HepG2 (cell line): ENCODE data around the gene OR5K4. TPM values are rescaled to one million over a fixed set of nuclear protein-coding genes. Genes with fewer than 3 reads are reported as not detected.

ENCODE experiments used
- ATAC-seq: fragments of 200-7000 bp; cut with Tn5 transposase; 3 replicates; pipeline ENCODE4 v1.9.1; 2020; ENCODE audit warnings: mild to moderate bottlenecking, moderate library complexity
- BruUV-seq: library from RNA; stranded (reverse); fragments of 400-500 nt; replicated peaks from 2 replicates; lab custom pipeline; 2021; lab: Mats Ljungman, UMichigan
- CTCF ChIA-PET: fragments of 300-600 bp; formaldehyde crosslinking; extraction: SDS; loops from one replicate; lab custom pipeline; 2021; ENCODE audit warnings: low total read pairs, inconsistent platforms, low intra/inter-chr PET ratio; lab: Yijun Ruan, JAX
- POLR2A ChIA-PET: fragments of 350-600 bp; sonication (Branson Sonifier 250); formaldehyde crosslinking; loops from one replicate; lab custom pipeline; 2020; ENCODE audit warnings: antibody characterized with exemption, inconsistent platforms; lab: Yijun Ruan, JAX
- DNase-seq: peaks from one replicate; pipeline ENCODE4 v3.0.0-alpha.2; 2015; ENCODE audit warnings: low spot score
- FAIRE-seq: peaks from 3 replicates; lab custom pipeline; 2011; peaks lifted over from hg19 to GRCh38; lab: Jason Lieb, UNC
- H2AFZ ChIP-seq: one replicate; pipeline ENCODE4 v1.6.1; 2011; ENCODE audit warnings: low read length, inconsistent platforms
- H3K27ac ChIP-seq: fragments of 300-600 bp; 3 replicates; pipeline ENCODE4 v1.8.0; 2011; ENCODE audit warnings: mixed run types, mild to moderate bottlenecking, mixed read lengths, low read length, inconsistent platforms; ENCODE audit not compliant: insufficient read depth; ENCODE audit errors: extremely low read length
- H3K27me3 ChIP-seq, 2 experiments: fragments of 200-600 bp in 1 of 2; 2 replicates in 1 of 2; 3 replicates in 1 of 2; pipeline versions ENCODE4 v1.6.0 to v1.8.0; 2011; ENCODE audit warnings: low read length in 2 of 2, mild to moderate bottlenecking in 2 of 2, moderate library complexity in 2 of 2, inconsistent platforms in 1 of 2; ENCODE audit not compliant: insufficient read depth in 2 of 2, control insufficient read depth in 1 of 2
- H3K36me3 ChIP-seq, 2 experiments: fragments of 200-600 bp in 1 of 2; replicated peaks in 1 of 2; 2 replicates in 1 of 2; 3 replicates in 1 of 2; pipeline versions ENCODE4 v1.5.1 to v1.8.0; 2011; ENCODE audit warnings: low read length in 2 of 2, inconsistent platforms in 1 of 2; ENCODE audit not compliant: insufficient read depth in 2 of 2, control insufficient read depth in 1 of 2
- H3K4me1 ChIP-seq: 2 replicates; pipeline ENCODE4 v1.5.1; 2012; ENCODE audit warnings: low read length, inconsistent platforms; ENCODE audit not compliant: insufficient read depth
- H3K4me2 ChIP-seq: 2 replicates; pipeline ENCODE4 v1.6.0; 2011; ENCODE audit warnings: low read depth, low read length, inconsistent platforms
- H3K4me3 ChIP-seq, 3 experiments: fragments of 200-600 bp in 1 of 3; sonication (generic), shearing (Covaris generic) in 1 of 3; replicated peaks in 1 of 3; 2 replicates each; pipeline ENCODE4 v1.5.1; 2011 to 2016; ENCODE audit warnings: low read length in 3 of 3, inconsistent platforms in 2 of 3, low read depth in 2 of 3, mild to moderate bottlenecking in 2 of 3, control low read depth in 1 of 3, mixed read lengths in 1 of 3; ENCODE audit not compliant: insufficient read depth in 1 of 3
- H3K79me2 ChIP-seq: one replicate; pipeline ENCODE4 v1.6.1; 2011; ENCODE audit warnings: low read length, inconsistent platforms; ENCODE audit not compliant: insufficient read depth
- H3K9ac ChIP-seq: 2 replicates; pipeline ENCODE4 v1.6.0; 2011; ENCODE audit warnings: mild to moderate bottlenecking, low read depth, low read length, inconsistent platforms; ENCODE audit not compliant: insufficient read depth
- H3K9me3 ChIP-seq: 2 replicates; pipeline ENCODE4 v1.5.1; 2012; ENCODE audit warnings: mild to moderate bottlenecking, low read length
- H4K20me1 ChIP-seq: 2 replicates; pipeline ENCODE4 v1.6.0; 2011; ENCODE audit warnings: inconsistent platforms, mild to moderate bottlenecking, low read length, moderate library complexity; ENCODE audit not compliant: insufficient read depth
- DZIP1 ChIP-seq: sonication (generic); formaldehyde crosslinking; IDR thresholded peaks from 2 replicates; pipeline ENCODE4 v1.5.0; 2020; ENCODE audit warnings: mild to moderate bottlenecking, missing genetic modification reagents
- GLI4 ChIP-seq: sonication (generic); formaldehyde crosslinking; IDR thresholded peaks from 2 replicates; pipeline ENCODE4 v1.5.1; 2020; ENCODE audit warnings: missing genetic modification reagents, mild to moderate bottlenecking, moderate library complexity, borderline replicate concordance
- KLF9 ChIP-seq: IDR thresholded peaks from 2 replicates; pipeline ENCODE4 v1.6.1; 2016; ENCODE audit warnings: low read depth
- MAFG ChIP-seq: sonication (generic); formaldehyde crosslinking; IDR thresholded peaks from 2 replicates; pipeline ENCODE4 v1.5.1; 2020; ENCODE audit warnings: mild to moderate bottlenecking, missing genetic modification reagents
- ONECUT2 ChIP-seq: sonication (generic); formaldehyde crosslinking; IDR thresholded peaks from 2 replicates; pipeline ENCODE4 v1.4.0; 2020; ENCODE audit warnings: missing genetic modification reagents
- THAP8 ChIP-seq: sonication (generic); formaldehyde crosslinking; IDR thresholded peaks from 2 replicates; pipeline ENCODE4 v1.5.1; 2020; ENCODE audit warnings: missing genetic modification reagents, mild to moderate bottlenecking, borderline replicate concordance
- XBP1 ChIP-seq: sonication (generic); formaldehyde crosslinking; IDR thresholded peaks from 2 replicates; pipeline ENCODE4 v1.5.0; 2020; ENCODE audit warnings: missing genetic modification reagents
- ZBTB3 ChIP-seq: sonication (generic); formaldehyde crosslinking; IDR thresholded peaks from 2 replicates; pipeline ENCODE4 v1.4.0; 2020; ENCODE audit warnings: low read depth, mild to moderate bottlenecking, moderate library complexity, missing genetic modification reagents, borderline replicate concordance
- ZC3H13 ChIP-seq: sonication (generic); formaldehyde crosslinking; IDR thresholded peaks from 2 replicates; pipeline ENCODE4 v1.8.1; 2023; ENCODE audit warnings: mild to moderate bottlenecking, missing genetic modification reagents, moderate library complexity
- ZNF24 ChIP-seq: fragments of 450-650 bp; IDR thresholded peaks from 2 replicates; pipeline ENCODE4 v1.6.1; 2017; ENCODE audit warnings: antibody characterized with exemption, mild to moderate bottlenecking
- ZNF256 ChIP-seq: sonication (generic); formaldehyde crosslinking; conservative IDR thresholded peaks from 2 replicates; pipeline ENCODE4 v1.4.0; 2020; ENCODE audit warnings: missing genetic modification reagents
- ZNF317 ChIP-seq: sonication (generic); formaldehyde crosslinking; IDR thresholded peaks from 2 replicates; pipeline ENCODE4 v1.5.0; 2020; ENCODE audit warnings: mild to moderate bottlenecking, missing genetic modification reagents
- ZNF362 ChIP-seq: sonication (generic); formaldehyde crosslinking; IDR thresholded peaks from 2 replicates; pipeline ENCODE4 v1.4.0; 2020; ENCODE audit warnings: missing genetic modification reagents, mild to moderate bottlenecking, borderline replicate concordance
- ZNF609 ChIP-seq: sonication (generic); formaldehyde crosslinking; IDR thresholded peaks from 2 replicates; pipeline ENCODE4 v1.4.0; 2020; ENCODE audit warnings: mild to moderate bottlenecking, missing genetic modification reagents, borderline replicate concordance
- ZNF709 ChIP-seq: sonication (generic); formaldehyde crosslinking; IDR thresholded peaks from 2 replicates; pipeline ENCODE4 v1.5.0; 2020; ENCODE audit warnings: mild to moderate bottlenecking, missing genetic modification reagents
- ZNF878 ChIP-seq: sonication (generic); formaldehyde crosslinking; IDR thresholded peaks from 2 replicates; pipeline ENCODE4 v1.8.1; 2023; ENCODE audit warnings: mild to moderate bottlenecking, missing genetic modification reagents, moderate library complexity
- ZSCAN25 ChIP-seq: sonication (generic); formaldehyde crosslinking; IDR thresholded peaks from 2 replicates; pipeline ENCODE4 v1.8.0; 2022; ENCODE audit warnings: mild to moderate bottlenecking, missing genetic modification reagents
- WGBS: methylation state at CpG from one replicate; pipeline ENCODE4 v1.1.6; 2017; ENCODE audit warnings: low lambda C conversion rate; 5-methylcytosine and 5-hydroxymethylcytosine counted together
- in situ Hi-C: cut with HindIII; loops from 2 replicates; pipeline ENCODE4 v1.10.0; 2017; ENCODE audit warnings: low pct_unique_long_range_greater_than_20kb; ENCODE audit not compliant: extremely low pct_ligation_motif_present
- intact Hi-C: fragments of 100-400 bp; cut with micrococcal nuclease; formaldehyde crosslinking; loops from one replicate; pipeline ENCODE4 v1.10.0; 2022; ENCODE audit not compliant: unreplicated experiment
- polyA plus RNA-seq, 8 experiments: library from polyadenylated mRNA; depleted of rRNA in 3 of 8; stranded (reverse) in 7 of 8; unstranded in 1 of 8; fragments of >200 nt; fragmentation: Illumina TruSeq in 4 of 8; extraction: Trizol in 4 of 8; gene quantifications; 2 replicates each; pipeline versions ENCODE4 v1.2.1 to v1.2.3, GENCODE V29; 2011 to 2016; ENCODE audit warnings: low read depth in 4 of 8, missing spikeins in 1 of 8, mixed read lengths in 1 of 8; ENCODE audit not compliant: insufficient read depth in 1 of 8
- total RNA-seq, 5 experiments: library from RNA; depleted of rRNA; stranded (reverse); fragments of >200 nt; fragmentation: Illumina TruSeq; extraction: Trizol; gene quantifications; 2 replicates each; pipeline ENCODE4 v1.2.3, GENCODE V29; 2016; ENCODE audit warnings: low read depth in 1 of 5

The OR5K4 gene
- total and polyA plus RNA-seq, 2 of the 13 experiments (the other 11 are each of a cell fraction or from before 2014, with no cell fraction given): not detected

GRCh38 chr3:98322101-98322500 is 31.6 kb upstream of the OR5K4 start:
- no peaks in the 10 kb centered on the region for H3K79me2 ChIP-seq
- POLR2A ChIA-PET: no interaction called here
- no peak overlapping the region for H3K4me3 ChIP-seq
- in situ Hi-C loops (no loop called here), intact Hi-C loops (loop anchor here (10.0 kb wide), 1 partner anchor 527 kb away; no protein-coding TSS in a partner anchor)
- no peaks in the 10 kb centered on the region for H3K36me3 ChIP-seq
- H4K20me1 ChIP-seq: no peaks in the 10 kb centered on the region
- BruUV-seq: no TSS peak
- 48% methylated on average over 2 of the region's 2 CpGs for WGBS
- H3K27me3 ChIP-seq: no peaks in the 10 kb centered on the region
- no peak overlapping the region for H3K27ac ChIP-seq
- H3K9me3 ChIP-seq: no peaks in the 10 kb centered on the region
- no peak for FAIRE-seq
- no peak overlapping the region for H3K9ac ChIP-seq
- H3K4me2 ChIP-seq: no peak overlapping the region
- no peak for DNase-seq
- H2AFZ ChIP-seq: no peak overlapping the region
- H3K4me1 ChIP-seq: peaks cover 24% of the 10 kb centered on the region
- TF ChIP-seq XBP1 (no peak), MAFG (CRISPR knock-in tag) (no peak), DZIP1 (CRISPR knock-in tag) (no peak), ZNF709 (CRISPR knock-in tag) (no peak), ZC3H13 (CRISPR knock-in tag) (no peak), ZNF362 (CRISPR knock-in tag) (no peak), ZNF24 (no peak), ZNF317 (CRISPR knock-in tag) (no peak), ZNF609 (no peak), GLI4 (CRISPR knock-in tag) (no peak), ZSCAN25 (CRISPR knock-in tag) (no peak), ZNF256 (CRISPR knock-in tag) (no peak), THAP8 (CRISPR knock-in tag) (no peak), KLF9 (no peak), ZBTB3 (CRISPR knock-in tag) (no peak), ZNF878 (CRISPR knock-in tag) (no peak), ONECUT2 (no peak)
- TF ChIP-seq, all 625 proteins: peak for 0
- no peak for ATAC-seq
- CTCF ChIA-PET: no interaction called here
